PC-9 (cell line): ENCODE measurements around the gene KRTAP3-3.

Source experiments
- EZH2 ChIP-seq: fragments of 200-600 bp; sonication (generic); IDR thresholded peaks from 2 replicates; pipeline ENCODE4 v1.8.0; 2017; ENCODE audit warnings: antibody characterized with exemption, low read depth
- TF ChIP-seq, protein P1 (sequence below): fragments of 200-600 bp; sonication (generic); conservative IDR thresholded peaks from 2 replicates; pipeline ENCODE4 v1.6.1; 2017; ENCODE audit warnings: mixed run types, antibody characterized with exemption, mild to moderate bottlenecking, moderate library complexity

DNA sequence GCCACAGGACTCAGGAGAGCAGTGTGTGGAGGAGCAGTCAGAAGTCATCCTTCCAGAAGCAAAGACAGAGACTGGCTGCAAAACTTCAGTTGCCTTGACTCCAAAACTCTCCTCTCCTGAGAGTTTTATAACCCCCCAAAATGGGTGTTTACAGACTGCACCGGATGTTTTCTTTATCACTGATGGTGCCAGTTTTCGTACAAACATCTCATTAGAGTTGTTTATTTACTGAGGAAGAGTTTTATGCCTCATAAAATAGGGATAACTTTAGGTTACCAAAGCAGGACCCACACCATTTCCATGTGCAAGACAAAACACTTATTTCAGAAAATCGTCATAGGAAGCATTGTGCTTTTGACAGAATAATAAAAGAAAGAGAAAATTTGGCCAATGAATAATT is 9.7 kb downstream of the KRTAP3-3 start, which contains the start of gene KRT40:
- TF ChIP-seq, protein P1, sequence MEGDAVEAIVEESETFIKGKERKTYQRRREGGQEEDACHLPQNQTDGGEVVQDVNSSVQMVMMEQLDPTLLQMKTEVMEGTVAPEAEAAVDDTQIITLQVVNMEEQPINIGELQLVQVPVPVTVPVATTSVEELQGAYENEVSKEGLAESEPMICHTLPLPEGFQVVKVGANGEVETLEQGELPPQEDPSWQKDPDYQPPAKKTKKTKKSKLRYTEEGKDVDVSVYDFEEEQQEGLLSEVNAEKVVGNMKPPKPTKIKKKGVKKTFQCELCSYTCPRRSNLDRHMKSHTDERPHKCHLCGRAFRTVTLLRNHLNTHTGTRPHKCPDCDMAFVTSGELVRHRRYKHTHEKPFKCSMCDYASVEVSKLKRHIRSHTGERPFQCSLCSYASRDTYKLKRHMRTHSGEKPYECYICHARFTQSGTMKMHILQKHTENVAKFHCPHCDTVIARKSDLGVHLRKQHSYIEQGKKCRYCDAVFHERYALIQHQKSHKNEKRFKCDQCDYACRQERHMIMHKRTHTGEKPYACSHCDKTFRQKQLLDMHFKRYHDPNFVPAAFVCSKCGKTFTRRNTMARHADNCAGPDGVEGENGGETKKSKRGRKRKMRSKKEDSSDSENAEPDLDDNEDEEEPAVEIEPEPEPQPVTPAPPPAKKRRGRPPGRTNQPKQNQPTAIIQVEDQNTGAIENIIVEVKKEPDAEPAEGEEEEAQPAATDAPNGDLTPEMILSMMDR: no peak
- no peak for TF ChIP-seq EZH2
